Nephron (organoid): ENCODE data around the gene HSFX3.
"Not testable (repeated sequence)": the region's sequence is repeated elsewhere in the genome, so short reads cannot be mapped to it uniquely, and the experiment has no call there.

Experiments
- H3K27ac Mint-ChIP-seq, 3 experiments: 2 replicates each; pipeline ENCODE4 v1.8.0; 2020; ENCODE audit warnings: mixed read lengths in 3 of 3, mild to moderate bottlenecking in 2 of 3, moderate library complexity in 1 of 3
- H3K27me3 Mint-ChIP-seq: 2 replicates; pipeline ENCODE4 v1.8.0; 2021; ENCODE audit warnings: low read depth, mild to moderate bottlenecking, moderate library complexity, mixed read lengths
- H3K36me3 Mint-ChIP-seq: 2 replicates; pipeline ENCODE4 v1.8.0; 2020; ENCODE audit warnings: low read depth, mixed read lengths
- H3K4me1 Mint-ChIP-seq: 2 replicates; pipeline ENCODE4 v1.8.0; 2020; ENCODE audit warnings: mixed read lengths
- H3K4me3 Mint-ChIP-seq, 3 experiments: 2 replicates each; pipeline ENCODE4 v1.8.0; 2020; ENCODE audit warnings: mild to moderate bottlenecking in 3 of 3, mixed read lengths in 3 of 3, moderate library complexity in 2 of 3
- H3K9me3 Mint-ChIP-seq: 2 replicates; pipeline ENCODE4 v1.8.0; 2020; ENCODE audit warnings: mixed read lengths
- TF ChIP-seq, protein P1 (sequence below), 3 experiments: fragments of 200-600 bp; sonication (generic); IDR thresholded peaks; one replicate each; pipeline ENCODE4 v1.5.0; 2021; ENCODE audit warnings: antibody characterized with exemption in 3 of 3; ENCODE audit not compliant: unreplicated experiment in 3 of 3

The HSFX3 gene, protein sequence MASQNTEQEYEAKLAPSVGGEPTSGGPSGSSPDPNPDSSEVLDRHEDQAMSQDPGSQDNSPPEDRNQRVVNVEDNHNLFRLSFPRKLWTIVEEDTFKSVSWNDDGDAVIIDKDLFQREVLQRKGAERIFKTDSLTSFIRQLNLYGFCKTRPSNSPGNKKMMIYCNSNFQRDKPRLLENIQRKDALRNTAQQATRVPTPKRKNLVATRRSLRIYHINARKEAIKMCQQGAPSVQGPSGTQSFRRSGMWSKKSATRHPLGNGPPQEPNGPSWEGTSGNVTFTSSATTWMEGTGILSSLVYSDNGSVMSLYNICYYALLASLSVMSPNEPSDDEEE

DNA sequence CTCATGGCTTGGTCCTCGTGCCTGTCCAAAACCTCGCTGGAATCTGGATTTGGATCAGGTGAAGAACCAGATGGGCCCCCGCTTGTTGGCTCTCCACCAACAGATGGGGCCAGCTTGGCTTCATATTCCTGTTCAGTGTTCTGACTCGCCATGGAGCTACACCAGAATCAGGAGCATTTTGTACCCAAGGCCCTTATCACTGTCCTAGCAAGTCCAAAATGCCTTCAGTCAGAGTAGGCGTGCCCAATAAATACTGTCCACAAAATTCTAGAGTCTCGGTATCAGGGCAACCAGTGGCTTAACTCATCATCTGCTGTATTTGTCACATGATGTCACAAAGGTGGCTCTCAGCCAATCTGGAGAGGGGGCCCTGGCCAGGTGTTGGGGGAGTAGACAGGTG, at the start of gene HSFX3:
Gene HSFX3, minus strand, starts transcription at position 224 of the 400 bp plus-strand sequence. Its CDS starts 72 bp downstream, at position 152.
- H3K9me3 Mint-ChIP-seq, H3K27me3 Mint-ChIP-seq, H3K27ac Mint-ChIP-seq, H3K4me3 Mint-ChIP-seq, H3K36me3 Mint-ChIP-seq, H3K4me1 Mint-ChIP-seq: not testable (repeated sequence)

DNA sequence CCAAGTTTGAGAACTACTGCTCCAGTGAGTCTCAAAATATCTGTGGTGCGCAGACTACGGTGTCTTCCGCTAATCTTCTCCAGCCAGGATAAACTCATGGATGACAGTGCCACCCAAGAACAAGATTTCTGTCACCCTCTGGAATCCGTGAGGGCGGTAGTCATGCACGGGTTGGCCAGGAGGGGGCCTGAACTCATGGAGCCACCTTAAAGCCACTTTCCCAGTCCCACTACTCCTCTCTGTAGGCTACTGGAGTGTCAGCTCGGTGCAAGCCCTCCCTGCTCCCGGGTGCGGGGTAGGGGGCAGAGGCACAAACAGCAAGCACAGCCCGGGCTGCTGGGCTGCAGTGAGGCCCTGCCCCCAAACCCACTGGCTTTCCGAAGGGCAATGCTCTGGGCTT, 48.9 kb upstream of the HSFX3 start:
- H3K4me1 Mint-ChIP-seq, H3K4me3 Mint-ChIP-seq, H3K9me3 Mint-ChIP-seq, H3K27me3 Mint-ChIP-seq, H3K36me3 Mint-ChIP-seq, H3K27ac Mint-ChIP-seq: not testable (repeated sequence)

DNA sequence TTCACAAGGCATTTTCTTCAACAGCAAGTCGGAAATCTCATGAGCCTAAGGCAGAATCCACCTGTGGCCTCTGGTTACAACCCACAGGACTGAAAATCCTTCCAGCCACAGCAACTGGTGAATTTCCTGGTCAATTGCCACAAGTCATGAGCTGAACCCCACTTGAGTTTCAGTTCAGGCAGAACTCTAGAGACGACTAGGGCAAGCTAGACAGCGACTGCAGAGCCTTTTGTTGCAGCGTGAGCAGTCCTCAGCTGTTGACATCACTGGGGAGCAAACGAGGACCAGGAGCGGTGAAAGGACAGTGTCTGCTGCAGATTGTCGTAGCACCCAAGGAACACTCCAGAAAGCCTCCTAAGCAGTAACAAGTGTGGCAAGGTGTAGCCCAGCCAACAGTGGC, 46.2 kb upstream of the HSFX3 start:
- not testable (repeated sequence) for H3K4me3 Mint-ChIP-seq, H3K27ac Mint-ChIP-seq, H3K4me1 Mint-ChIP-seq, H3K36me3 Mint-ChIP-seq, H3K9me3 Mint-ChIP-seq, H3K27me3 Mint-ChIP-seq

DNA sequence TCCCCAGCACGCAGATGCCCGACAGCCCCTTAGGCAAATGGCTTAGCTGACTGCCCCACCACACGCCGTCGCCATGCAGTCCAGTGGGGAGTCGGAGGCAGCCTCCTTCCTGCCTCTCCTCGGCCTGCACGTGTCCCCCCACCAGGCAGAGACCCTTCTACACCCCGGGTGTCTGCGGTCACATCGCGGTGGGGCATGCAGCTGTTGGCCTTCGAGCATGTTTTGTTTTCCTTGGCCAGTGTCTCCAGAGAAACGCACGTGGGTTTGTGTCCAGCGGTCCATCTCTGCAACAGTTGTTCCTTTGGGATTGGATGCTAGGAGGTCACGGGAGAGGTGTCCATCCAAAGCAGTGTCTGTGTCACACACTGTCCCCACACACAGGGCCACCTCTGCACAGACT, 45.5 kb upstream of the HSFX3 start, which contains the start of gene HSFX2:
Gene HSFX2, minus strand, starts transcription at position 101 of the 400 bp plus-strand sequence. CDS start 614 bp downstream, outside the sequence.
- H3K4me3 Mint-ChIP-seq, H3K4me1 Mint-ChIP-seq, H3K36me3 Mint-ChIP-seq, H3K27me3 Mint-ChIP-seq, H3K27ac Mint-ChIP-seq, H3K9me3 Mint-ChIP-seq: not testable (repeated sequence)

DNA sequence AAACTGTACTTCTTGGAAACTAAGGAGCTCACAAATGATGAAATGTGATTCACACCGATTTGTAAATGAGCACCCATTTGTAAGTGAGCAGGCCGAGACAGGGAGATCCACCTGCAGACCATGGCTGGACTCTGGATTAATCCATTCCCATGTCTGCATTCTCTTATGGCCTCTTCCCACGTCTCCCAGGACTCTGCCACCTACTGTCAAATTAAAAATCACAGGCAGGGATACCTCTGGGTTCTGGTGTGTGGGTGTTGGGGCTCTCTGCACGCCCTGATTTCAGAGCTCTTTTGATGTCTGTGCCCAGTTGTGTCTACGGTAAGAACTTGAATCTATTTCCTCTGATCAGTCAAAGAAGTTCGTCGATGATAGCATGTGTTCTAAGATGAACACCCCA, 41.3 kb upstream of the HSFX3 start:
- H3K27me3 Mint-ChIP-seq, H3K4me1 Mint-ChIP-seq, H3K9me3 Mint-ChIP-seq, H3K36me3 Mint-ChIP-seq, H3K4me3 Mint-ChIP-seq, H3K27ac Mint-ChIP-seq: not testable (repeated sequence)

DNA sequence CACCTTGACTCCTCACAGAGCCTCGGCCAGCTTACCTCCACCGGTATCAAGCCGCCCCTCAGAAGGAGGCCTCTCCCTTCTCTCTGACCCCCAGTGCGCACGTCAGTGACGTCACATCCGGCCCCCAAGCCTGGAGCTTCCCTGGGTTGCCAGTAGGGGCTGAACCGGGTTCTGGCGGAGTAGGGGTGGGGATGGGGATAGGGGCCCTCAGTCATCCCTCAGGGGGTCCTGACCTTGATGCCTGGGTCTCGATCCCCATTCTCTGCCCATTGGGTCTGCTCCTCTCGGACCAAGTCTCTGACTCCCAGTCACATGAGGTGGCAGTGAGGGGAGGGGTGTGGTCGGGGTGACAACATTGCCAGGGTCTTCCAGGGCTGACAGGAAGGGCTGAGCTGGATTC, 37.6 kb upstream of the HSFX3 start, which contains the start of gene MAGEA9B:
Gene MAGEA9B, minus strand, starts transcription at position 101 of the 400 bp plus-strand sequence. CDS start 4,280 bp downstream, outside the sequence.
- not testable (repeated sequence) for H3K27me3 Mint-ChIP-seq, H3K36me3 Mint-ChIP-seq, H3K9me3 Mint-ChIP-seq, H3K27ac Mint-ChIP-seq, H3K4me1 Mint-ChIP-seq, H3K4me3 Mint-ChIP-seq

DNA sequence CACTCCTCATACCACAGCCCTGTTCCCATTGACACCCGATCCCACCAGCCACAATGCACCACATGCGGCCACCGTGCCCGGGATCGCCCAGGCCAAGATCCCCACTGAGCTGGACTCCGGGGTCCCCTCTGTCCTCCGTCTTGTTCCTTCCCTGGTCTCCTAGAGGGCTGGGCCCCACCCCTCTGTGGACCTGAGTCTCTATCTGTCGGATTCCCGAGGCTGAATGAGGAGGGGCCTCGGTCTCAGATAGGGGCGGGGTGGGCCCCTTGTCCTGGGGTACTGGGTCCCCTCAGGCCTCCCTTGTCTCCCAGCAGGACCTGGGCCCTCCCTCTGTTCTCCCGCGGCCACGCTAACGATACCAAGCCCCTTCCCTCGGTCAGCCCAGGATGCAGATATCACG, 35.9 kb upstream of the HSFX3 start:
- not testable (repeated sequence) for H3K27me3 Mint-ChIP-seq, H3K27ac Mint-ChIP-seq, H3K36me3 Mint-ChIP-seq, H3K4me3 Mint-ChIP-seq, H3K9me3 Mint-ChIP-seq, H3K4me1 Mint-ChIP-seq

DNA sequence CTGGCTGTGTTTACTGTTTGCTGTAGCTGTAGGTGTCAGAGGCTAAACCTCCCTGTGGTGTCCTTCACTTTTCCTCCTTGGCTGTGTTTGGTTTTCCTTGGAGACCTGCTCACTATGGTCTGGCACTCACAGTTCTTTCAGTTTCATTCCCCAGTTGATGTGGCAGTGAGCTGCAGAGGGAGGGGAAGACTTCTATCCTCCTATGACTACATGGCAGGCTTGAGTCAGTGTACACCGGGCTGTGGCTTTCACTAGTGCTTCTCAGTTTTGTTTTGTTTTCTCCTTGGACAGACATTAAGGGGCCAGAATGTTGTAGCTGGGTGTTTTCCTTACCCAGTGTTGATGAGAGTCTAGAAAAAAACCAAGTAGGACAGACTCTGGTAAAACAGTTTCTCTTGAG, 23.7 kb upstream of the HSFX3 start:
- not testable (repeated sequence) for H3K4me3 Mint-ChIP-seq, H3K9me3 Mint-ChIP-seq, H3K36me3 Mint-ChIP-seq, H3K27ac Mint-ChIP-seq, H3K4me1 Mint-ChIP-seq, H3K27me3 Mint-ChIP-seq

DNA sequence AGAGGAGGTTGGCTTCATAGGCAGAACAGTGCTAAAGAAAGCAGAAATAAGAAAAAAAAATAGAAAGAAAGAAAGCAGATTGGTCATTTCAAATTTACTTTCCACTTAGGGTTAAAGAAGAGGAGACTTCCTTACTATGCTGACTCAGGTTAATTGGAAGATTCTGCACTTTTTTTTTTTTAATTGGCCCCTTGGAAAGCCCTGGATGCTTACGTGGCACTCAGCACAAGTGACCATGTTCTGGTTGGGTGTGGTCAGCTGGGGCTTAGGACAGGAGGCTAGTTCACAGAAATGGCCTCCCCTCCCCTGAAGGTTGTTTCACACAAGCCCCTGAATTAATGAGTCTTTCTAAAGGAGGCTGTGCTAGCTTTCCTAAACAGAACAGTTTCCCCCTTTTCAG, 23.0 kb upstream of the HSFX3 start:
- peaks cover 6% of the 10 kb centered on the region for H3K9me3 Mint-ChIP-seq
- no peaks in the 10 kb centered on the region for H3K27me3 Mint-ChIP-seq
- no peak overlapping the region for H3K27ac Mint-ChIP-seq
- TF ChIP-seq, protein P1, sequence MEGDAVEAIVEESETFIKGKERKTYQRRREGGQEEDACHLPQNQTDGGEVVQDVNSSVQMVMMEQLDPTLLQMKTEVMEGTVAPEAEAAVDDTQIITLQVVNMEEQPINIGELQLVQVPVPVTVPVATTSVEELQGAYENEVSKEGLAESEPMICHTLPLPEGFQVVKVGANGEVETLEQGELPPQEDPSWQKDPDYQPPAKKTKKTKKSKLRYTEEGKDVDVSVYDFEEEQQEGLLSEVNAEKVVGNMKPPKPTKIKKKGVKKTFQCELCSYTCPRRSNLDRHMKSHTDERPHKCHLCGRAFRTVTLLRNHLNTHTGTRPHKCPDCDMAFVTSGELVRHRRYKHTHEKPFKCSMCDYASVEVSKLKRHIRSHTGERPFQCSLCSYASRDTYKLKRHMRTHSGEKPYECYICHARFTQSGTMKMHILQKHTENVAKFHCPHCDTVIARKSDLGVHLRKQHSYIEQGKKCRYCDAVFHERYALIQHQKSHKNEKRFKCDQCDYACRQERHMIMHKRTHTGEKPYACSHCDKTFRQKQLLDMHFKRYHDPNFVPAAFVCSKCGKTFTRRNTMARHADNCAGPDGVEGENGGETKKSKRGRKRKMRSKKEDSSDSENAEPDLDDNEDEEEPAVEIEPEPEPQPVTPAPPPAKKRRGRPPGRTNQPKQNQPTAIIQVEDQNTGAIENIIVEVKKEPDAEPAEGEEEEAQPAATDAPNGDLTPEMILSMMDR (IDR thresholded peaks at IDR 0.05; ENCODE audit: unreplicated experiment in 3 of 3): no peak
- no peak overlapping the region for H3K4me3 Mint-ChIP-seq
- H3K36me3 Mint-ChIP-seq: no peaks in the 10 kb centered on the region
- H3K4me1 Mint-ChIP-seq: no peaks in the 10 kb centered on the region

DNA sequence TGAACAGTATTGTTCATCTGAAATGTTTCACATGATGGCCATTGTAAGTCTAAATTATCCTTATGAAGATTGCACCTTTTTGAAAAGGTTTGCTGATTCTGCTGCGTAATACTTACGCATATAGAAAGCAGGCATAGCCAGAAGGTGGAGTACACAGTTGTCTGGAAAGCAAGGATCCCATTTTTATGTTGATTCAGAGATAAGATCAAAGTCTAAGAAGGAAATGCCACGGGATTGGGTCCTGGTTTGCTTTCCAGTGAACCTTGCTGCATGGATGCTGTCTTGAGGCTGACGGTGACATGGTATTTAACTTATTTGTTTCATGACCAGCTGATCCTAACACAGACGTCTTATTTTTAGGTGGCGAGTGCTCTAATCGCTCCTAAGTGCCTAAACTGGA, 22.0 kb upstream of the HSFX3 start:
- peaks cover 6% of the 10 kb centered on the region for H3K9me3 Mint-ChIP-seq
- TF ChIP-seq, protein P1 (IDR thresholded peaks at IDR 0.05; ENCODE audit: unreplicated experiment in 3 of 3): no peak
- H3K4me3 Mint-ChIP-seq: no peak overlapping the region
- no peaks in the 10 kb centered on the region for H3K4me1 Mint-ChIP-seq
- no peaks in the 10 kb centered on the region for H3K36me3 Mint-ChIP-seq
- H3K27ac Mint-ChIP-seq: no peak overlapping the region
- H3K27me3 Mint-ChIP-seq: no peaks in the 10 kb centered on the region
